Ascending aorta (tissue), 2 donors: ENCODE results near the gene KRT1. TPM values are rescaled to one million over a fixed set of nuclear protein-coding genes. Genes with fewer than 3 reads are reported as not detected.

Experiments used
- DNase-seq, 2 donors: peaks; one replicate each; pipeline ENCODE4 v3.0.0-alpha.2; 2019; ENCODE audit warnings: low spot score in 2 of 2
- H3K27ac ChIP-seq, 2 donors: fragments of 200-600 bp; sonication (generic); one replicate each; pipeline ENCODE4 v1.5.1; 2016 to 2017; ENCODE audit warnings: mild to moderate bottlenecking in 1 of 2
- H3K27me3 ChIP-seq: fragments of 200-600 bp; sonication (generic); one replicate; pipeline ENCODE4 v1.5.1; 2017
- H3K36me3 ChIP-seq, 2 donors: fragments of 200-600 bp; sonication (generic); one replicate each; pipeline ENCODE4 v1.5.1; 2016
- H3K4me1 ChIP-seq, 2 donors: fragments of 200-600 bp; sonication (generic); one replicate each; pipeline ENCODE4 v1.5.1; 2016 to 2017; ENCODE audit warnings: mild to moderate bottlenecking in 1 of 2
- H3K4me3 ChIP-seq, 2 donors: fragments of 200-600 bp; sonication (generic); one replicate each; pipeline ENCODE4 v1.5.1; 2016 to 2017; ENCODE audit warnings: mild to moderate bottlenecking in 1 of 2
- H3K9me3 ChIP-seq, 2 donors: fragments of 200-600 bp; sonication (generic); one replicate each; pipeline ENCODE4 v1.5.1; 2016
- intact Hi-C: fragments of 100-400 bp; cut with DNase I; formaldehyde crosslinking; loops from one replicate; pipeline ENCODE4 v1.15.1; 2023
- total RNA-seq: library from RNA; depleted of rRNA; stranded (reverse); fragments of >200 nt; gene quantifications from one replicate; pipeline ENCODE4 v1.1.0, GENCODE V29; 2016
- TF ChIP-seq, protein P1 (sequence below), 3 experiments: fragments of 200-600 bp in 2 of 3; fragments of 450-650 bp in 1 of 3; sonication (generic) in 2 of 3; IDR thresholded peaks; one replicate each; pipeline ENCODE4 v1.5.1; 2016 to 2019; ENCODE audit warnings: antibody characterized with exemption in 3 of 3, mild to moderate bottlenecking in 1 of 3, moderate library complexity in 1 of 3

Gene KRT1
- total RNA-seq, 1 donor from 2014 or later: not detected

DNA sequence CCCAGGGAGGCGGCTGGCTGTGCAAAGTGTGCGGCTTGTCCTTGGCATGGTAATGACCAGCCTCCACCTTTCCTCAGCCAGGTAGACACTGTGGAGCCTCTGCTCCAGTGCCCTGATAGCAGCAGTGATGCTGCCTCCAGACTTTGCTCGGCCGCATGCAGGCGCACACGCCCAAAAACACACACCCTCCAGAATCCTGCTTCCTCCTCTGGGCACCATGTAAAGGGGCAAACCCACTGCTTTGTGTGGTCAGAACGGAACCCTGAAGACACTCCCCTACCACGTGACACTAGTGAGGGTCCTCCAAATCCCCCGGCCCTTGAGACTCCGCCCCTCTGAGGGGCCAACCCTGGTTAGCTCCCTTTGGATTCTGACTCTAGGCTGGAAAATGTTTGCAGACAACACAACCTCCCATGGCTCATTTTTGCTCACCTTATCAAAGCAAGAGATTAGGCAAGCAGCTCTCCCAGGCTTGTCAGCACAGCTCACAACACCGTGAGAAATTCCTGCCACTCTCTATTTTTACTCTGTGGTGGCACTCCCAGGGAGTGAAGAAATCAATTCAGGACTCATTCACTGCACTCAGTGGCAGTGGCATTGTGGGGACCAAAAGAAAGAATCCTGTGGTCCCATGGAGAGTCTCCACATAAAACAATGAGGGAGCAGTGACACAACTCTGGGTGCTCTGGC is 18.6 kb upstream of the KRT1 start:
- intact Hi-C loops: no loop called here
- H3K27ac ChIP-seq: no peak overlapping the region
- no peak for DNase-seq
- TF ChIP-seq, protein P1, sequence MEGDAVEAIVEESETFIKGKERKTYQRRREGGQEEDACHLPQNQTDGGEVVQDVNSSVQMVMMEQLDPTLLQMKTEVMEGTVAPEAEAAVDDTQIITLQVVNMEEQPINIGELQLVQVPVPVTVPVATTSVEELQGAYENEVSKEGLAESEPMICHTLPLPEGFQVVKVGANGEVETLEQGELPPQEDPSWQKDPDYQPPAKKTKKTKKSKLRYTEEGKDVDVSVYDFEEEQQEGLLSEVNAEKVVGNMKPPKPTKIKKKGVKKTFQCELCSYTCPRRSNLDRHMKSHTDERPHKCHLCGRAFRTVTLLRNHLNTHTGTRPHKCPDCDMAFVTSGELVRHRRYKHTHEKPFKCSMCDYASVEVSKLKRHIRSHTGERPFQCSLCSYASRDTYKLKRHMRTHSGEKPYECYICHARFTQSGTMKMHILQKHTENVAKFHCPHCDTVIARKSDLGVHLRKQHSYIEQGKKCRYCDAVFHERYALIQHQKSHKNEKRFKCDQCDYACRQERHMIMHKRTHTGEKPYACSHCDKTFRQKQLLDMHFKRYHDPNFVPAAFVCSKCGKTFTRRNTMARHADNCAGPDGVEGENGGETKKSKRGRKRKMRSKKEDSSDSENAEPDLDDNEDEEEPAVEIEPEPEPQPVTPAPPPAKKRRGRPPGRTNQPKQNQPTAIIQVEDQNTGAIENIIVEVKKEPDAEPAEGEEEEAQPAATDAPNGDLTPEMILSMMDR (IDR thresholded peaks at IDR 0.05): no peak
- no peaks in the 10 kb centered on the region for H3K4me1 ChIP-seq
- H3K9me3 ChIP-seq: no peaks in the 10 kb centered on the region
- no peaks in the 10 kb centered on the region for H3K36me3 ChIP-seq
- H3K27me3 ChIP-seq: no peaks in the 10 kb centered on the region
- no peak overlapping the region for H3K4me3 ChIP-seq

DNA sequence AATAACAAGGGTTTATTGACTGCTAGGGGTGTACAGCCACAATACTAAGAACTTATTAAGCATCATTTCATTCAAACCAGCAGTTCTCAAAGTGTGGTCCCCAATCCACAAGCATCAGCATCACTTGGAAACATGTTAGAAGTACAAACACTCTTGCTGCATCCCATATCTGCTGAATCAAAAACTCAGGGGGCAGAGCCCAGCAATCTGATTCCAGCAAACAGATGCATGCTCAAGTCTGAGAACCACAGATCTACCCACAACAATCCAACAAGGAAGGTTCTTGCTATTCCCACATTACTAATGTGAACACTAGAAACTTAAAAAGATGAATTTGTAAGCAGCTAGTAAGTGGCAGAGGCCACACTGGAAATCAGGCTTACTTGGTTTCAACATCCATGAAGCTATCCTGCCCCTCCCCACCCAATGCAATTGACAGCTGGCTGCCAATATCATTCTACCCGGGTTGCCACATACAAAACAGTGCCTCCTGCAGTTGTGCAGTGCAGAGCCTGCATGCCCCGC is 16.9 kb upstream of the KRT1 start:
- Histone ChIP-seq H3K4me1 (no peaks in the 10 kb centered on the region), H3K4me3 (no peak overlapping the region), H3K9me3 (no peaks in the 10 kb centered on the region), H3K27ac (no peak overlapping the region), H3K27me3 (no peaks in the 10 kb centered on the region), H3K36me3 (no peaks in the 10 kb centered on the region)
- no peak for DNase-seq
- TF ChIP-seq, protein P1 (IDR thresholded peaks at IDR 0.05): no peak
- intact Hi-C loops: no loop called here

DNA sequence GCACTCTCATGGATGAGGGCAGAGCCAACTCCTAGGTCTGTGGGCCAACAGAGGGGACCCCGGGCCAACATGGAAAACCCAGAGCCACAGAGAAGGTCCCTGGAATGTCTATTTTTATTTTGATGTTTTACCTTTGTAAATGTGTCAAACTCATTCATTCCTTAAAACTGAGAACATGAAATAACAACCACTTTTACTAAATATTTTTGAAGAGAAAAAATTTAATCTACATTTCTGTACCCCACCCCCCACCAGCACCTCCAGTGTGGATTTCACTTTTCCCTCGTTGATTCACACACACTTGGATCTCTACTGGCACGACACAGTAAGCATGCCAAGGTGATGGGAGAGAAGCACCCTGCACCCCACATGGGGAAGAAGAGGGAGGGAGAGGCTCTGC is 16.4 kb upstream of the KRT1 start:
- Histone ChIP-seq H3K27me3 (no peaks in the 10 kb centered on the region), H3K27ac (no peak overlapping the region), H3K9me3 (no peaks in the 10 kb centered on the region), H3K36me3 (no peaks in the 10 kb centered on the region), H3K4me1 (no peaks in the 10 kb centered on the region), H3K4me3 (no peak overlapping the region)
- no peak for DNase-seq
- TF ChIP-seq, protein P1 (IDR thresholded peaks at IDR 0.05): no peak
- intact Hi-C loops: no loop called here

DNA sequence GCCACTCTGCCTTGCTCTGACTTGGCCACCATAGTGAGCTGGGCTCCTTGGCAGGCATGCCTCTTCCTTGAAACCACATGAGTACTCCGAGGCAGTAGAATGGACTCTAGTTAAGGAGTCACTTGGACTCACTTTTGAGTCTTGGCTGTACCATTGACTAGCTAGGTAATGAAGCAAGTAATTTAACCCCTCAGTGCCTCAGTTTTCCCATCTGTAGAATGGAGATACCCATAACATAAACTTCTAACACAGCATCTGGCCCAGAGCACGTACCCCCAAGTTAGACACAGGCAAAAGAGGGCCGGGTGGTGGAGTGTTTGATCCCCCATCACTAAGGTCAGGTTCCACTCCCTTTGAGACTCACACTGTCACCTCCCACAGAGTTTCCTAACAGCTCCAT is 14.8 kb upstream of the KRT1 start:
- no peak overlapping the region for H3K4me3 ChIP-seq
- H3K36me3 ChIP-seq: no peaks in the 10 kb centered on the region
- no peak for DNase-seq
- peaks cover 5 to 6% of the 10 kb centered on the region in 2 donors for H3K4me1 ChIP-seq
- intact Hi-C loops: no loop called here
- H3K9me3 ChIP-seq: no peaks in the 10 kb centered on the region
- TF ChIP-seq, protein P1 (IDR thresholded peaks at IDR 0.05): no peak
- no peak overlapping the region for H3K27ac ChIP-seq
- H3K27me3 ChIP-seq: no peaks in the 10 kb centered on the region

DNA sequence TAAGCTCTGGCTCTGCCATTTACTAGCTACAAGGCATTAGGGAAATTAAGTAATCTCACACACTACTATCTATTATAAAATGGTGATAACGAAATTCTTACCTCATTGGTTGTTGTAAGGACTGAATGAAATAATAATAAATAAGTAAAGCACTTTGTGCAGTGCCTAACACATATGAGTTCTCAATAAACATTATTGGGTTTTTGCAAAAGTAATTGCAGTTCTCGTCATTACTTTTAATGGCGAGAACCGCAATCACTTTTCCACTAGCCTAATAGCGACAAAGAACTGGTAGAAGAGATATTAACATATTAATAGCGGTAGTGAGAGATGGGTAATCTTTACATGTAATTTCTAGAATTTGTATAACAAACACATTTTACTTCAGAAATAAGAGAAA is 13.9 kb upstream of the KRT1 start:
- peaks cover 5 to 6% of the 10 kb centered on the region in 2 donors for H3K4me1 ChIP-seq
- no peaks in the 10 kb centered on the region for H3K9me3 ChIP-seq
- TF ChIP-seq, protein P1 (IDR thresholded peaks at IDR 0.05): no peak
- intact Hi-C loops: no loop called here
- no peaks in the 10 kb centered on the region for H3K36me3 ChIP-seq
- no peak overlapping the region for H3K4me3 ChIP-seq
- no peaks in the 10 kb centered on the region for H3K27me3 ChIP-seq
- no peak for DNase-seq
- H3K27ac ChIP-seq: no peak overlapping the region
